NCI-H2227 treated with DMSO at 0.1 percent for 48 hours (cell line): ENCODE data around the gene FER.
"Not testable (repeated sequence)": the region's sequence is repeated elsewhere in the genome, so short reads cannot be mapped to it uniquely, and the experiment has no call there.

ENCODE experiments used
- DNase-seq: peaks from one replicate; lab custom pipeline; 2025; lab: John Stamatoyannopoulos, UW

FER gene

DNA sequence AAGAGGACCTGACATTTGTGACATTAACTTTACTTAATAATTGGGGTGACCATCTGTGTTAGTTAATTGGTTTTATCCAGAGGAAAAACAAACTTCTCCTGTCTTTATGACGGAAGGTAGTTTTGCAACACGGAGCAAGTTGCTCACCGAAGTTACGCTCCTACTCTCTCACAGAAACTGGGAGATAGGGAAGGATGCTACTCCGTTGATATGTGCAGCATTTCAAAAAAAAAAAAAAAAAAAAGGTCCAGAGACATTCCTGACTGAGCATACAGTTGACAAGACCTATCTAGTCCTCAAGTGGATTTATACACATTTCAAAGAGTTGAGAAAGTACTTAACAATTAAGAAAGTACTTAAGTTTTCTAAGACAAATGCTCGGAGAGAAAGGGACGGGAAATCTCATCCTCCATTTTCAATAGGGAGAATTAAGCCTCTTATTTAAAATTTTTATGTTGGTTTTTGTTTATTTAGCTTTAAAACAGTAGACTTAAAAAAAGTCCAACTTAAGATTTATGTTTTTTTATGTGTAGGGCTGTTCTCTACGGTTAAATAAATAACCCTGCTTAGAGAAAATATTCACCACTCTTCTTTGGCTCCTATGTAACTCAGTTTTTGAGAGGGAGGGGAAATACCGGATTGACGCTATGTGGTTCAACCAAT, 455 bp upstream of the FER start:
- no peak for DNase-seq

DNA sequence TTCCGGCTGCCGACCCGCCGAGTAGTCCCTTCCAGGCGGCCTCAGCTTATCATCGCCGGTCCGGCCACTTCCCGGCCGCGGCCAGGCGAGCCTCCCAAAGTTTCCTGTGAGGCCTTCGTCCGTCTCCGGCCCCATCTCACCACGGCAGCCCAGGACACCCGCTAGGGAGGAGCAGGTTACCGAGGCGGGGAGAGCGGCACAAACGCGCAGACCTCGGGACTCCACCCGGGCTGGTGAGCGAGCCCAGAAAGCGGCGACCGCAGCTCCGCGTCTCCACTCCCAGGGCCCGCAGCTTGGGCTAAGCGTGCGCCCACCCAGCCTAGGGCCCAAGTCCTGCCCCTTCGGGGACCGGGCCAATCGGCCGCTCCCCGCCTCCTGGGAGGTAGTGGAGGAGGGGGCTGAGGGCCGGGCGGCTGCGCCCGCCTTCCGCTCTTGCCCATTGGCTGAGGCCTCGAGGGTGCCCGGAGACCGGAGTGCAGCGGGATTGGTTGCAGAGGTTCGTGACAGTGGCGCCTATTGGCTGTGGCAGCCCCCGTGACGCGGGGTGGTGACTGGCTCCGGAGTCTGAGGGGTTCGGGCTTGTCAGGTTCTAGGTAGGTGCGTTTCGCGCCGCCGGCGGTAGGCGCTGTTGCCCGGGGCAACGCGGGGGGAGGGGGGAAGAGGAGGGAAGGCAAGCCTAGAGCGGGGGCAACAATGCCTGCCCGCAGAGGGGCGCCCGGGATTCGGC, 867 bp downstream of the FER start:
- peak; percentile 96 for DNase-seq

GRCh38 chr5:108749128-108749861, 1.6 kb downstream of the FER start:
- peak; percentile 70 for DNase-seq

GRCh38 chr5:108753331-108753730, 5.6 kb downstream of the FER start:
- no peak for DNase-seq

DNA sequence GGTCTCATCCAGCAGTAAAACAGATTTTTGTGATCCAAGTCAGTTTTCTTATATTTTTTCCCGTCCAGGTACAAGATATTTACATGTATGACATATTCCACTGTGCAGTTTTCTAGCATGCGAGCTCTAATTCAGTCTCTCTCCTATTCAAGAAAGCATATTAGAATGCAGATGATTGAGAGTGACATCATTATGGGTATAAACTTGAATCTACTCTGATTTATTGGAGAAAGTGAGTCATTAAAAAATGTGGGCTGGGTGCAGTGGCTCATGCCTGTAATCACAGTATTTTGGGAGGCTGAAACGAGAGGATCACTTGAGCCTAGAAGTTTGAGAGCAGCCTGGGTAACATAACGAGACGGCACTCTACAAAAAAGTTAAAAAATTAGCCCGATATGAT, 6.2 kb downstream of the FER start:
- no peak for DNase-seq

GRCh38 chr5:108760512-108760911, 12.8 kb downstream of the FER start:
- no peak for DNase-seq

DNA sequence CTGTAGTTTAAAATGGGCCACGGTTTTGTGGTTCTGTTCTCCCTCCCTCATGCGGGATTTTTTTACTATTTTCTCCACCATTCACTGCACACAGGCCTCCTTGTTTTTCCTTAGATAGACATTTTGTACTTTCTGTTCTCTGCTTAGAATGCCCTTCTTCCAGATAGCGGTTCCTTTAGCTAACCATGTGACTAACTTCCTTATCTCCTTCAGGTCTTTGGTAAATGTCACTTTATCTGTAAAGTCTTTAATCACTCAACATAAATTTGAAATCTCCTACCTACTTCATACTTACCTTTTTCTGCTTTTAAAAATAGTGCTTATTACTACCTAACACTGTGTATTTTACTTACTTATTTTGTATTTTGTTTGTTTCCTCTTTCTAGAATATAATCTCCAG, 15.0 kb downstream of the FER start:
- DNase-seq: no peak

DNA sequence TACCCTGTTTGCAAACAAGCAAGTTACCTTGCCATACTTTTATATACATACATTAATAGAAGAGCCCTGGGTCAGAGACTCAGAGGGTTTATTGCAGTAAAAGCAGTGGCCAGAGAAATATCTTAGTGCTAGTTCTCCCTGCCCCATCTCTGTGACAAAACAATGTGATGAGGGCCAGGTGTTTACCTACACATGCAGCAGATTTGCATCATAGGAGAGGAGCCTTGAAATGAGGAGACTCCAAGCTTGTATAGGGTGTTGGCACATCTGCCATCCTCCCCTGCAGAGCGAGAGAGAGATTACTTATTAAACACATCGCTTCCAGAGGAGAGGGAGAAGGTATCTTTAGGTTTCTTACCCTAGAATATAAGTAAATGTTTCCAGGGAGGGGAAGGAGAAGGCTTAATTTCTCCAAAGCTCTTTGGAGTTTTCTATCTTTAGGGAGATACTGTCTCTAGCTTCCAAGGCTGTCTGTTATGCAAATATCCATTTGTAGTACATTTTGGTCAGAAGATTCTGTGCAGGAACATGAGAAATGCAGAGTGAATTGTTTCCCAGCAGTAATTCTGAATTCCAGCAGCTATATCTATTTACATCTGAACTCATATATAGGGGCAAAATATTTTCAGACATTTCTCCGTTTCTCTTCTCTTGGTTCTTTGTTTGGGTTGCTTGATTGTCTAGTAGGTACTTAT, 15.7 kb downstream of the FER start:
- DNase-seq: no peak

GRCh38 chr5:108765647-108766046, 17.9 kb downstream of the FER start:
- no peak for DNase-seq

- not testable (repeated sequence) for DNase-seq
Observed at GRCh38 chr5:108766916-108767315, 19.2 kb downstream of the FER start.

DNA sequence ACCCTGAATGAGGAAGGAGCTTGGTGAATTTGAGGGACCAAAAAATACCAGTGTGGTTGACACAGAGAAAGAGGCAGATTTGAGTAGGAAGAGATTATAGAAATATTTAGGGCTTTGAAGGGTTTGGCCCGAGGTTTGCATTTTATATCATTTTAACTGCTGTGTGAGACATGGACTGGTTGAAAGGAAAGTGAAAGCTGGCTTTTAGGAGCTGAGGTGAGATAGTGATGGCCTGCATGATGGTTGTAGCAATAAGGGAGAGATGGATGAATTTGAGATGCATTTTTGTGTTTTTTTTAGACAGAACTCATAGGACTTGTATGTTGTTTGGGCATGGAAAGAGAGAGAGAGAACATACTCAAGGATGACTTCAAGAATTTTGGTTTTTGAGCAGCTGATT, 21.7 kb downstream of the FER start:
- DNase-seq: no peak

GRCh38 chr5:108772626-108773025, 24.9 kb downstream of the FER start:
- no peak for DNase-seq

DNA sequence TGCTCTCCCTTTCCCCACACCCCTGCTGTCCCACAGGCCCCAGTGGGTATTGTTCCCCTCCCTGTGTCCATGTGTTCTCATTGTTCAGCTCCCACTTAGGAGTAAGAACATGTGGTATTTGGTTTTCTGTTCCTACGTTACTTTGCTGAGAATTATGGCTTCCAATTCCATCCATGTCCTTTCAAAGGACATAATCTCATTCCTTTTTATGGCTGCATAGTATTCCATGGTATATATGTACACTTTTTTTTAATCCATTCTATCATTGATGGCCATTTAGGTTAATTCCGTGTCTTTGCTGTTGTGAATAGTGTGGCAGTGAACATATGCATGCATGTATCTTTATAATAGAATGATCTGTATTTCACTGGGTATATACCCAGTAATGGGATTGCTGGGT, 25.6 kb downstream of the FER start:
- DNase-seq: no peak

DNA sequence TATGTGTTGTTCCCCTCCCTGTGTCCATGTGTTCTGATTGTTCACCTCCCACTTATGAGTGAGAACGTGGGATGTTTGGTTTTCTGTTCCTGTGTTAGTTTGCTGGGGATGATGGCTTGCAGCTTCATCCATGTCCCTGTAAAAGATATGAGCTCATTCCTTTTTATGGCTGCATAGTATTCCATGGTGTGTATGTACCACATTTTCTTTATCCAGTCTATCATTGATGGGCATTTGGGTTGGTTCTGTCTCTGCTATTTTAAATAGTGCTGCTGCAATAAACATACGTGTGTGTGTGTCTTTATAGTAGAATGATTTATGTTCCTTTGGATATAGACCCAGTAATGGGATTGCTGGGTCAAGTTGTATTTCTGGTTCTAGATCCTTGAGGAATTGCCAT, 26.4 kb downstream of the FER start:
- not testable (repeated sequence) for DNase-seq

- DNase-seq: not testable (repeated sequence)
Observed at GRCh38 chr5:108777582-108777981, 29.9 kb downstream of the FER start.

DNA sequence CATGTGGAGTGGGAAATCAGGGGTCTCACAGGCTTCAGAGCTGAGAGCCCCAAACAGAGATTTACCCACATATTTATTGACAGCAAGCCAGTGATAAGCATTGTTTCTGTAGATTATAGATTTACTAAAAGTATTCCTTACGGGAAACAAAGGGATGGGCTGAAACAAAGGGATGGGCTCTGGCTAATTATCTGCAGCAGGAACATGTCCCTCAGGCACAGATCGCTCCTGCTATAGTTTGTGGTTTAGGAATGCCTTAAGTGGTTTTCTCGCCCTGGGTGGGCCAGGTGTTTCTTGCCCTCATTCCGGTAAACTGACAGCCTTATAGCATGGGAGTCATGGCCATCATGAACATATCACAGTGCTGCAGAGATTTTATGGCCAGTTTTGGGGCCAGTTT, 36.9 kb downstream of the FER start:
- not testable (repeated sequence) for DNase-seq

DNA sequence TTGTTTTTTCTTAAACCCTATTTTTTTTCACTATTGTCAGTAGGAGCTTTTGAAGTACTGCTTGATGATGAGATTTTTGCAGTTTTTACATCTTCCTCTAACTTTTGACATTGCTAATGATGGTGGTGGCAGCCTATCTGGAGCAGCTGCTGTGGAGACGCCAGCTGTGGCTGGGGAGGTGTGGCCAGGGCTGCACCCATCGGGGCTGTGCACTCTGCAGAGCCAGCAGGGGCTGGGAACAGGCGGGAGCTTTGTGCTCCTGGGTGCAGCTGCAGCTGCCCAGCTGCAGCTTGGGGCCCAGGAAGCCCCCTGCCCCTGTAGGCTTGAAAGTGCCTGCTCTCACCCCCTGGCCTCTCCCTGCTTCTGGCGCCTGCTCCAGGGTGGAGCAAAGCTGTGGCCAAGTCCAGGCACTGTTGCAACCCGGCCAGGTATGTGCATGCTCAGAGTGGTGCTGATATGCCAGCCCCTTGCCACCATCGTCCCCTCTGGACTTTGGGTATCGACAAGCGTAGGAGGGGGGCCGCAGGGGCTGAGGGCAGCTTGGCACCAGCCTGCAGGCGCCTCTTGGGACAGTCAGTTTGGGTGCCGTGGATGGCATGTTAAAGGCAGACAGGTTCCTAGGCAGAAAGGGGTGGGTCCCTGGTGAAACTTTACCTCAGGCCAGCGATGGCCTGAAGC, 39.2 kb downstream of the FER start:
- no peak for DNase-seq

GRCh38 chr5:108788142-108788541, 40.4 kb downstream of the FER start:
- no peak for DNase-seq

- no peak for DNase-seq
Observed at GRCh38 chr5:108793207-108793606, 45.5 kb downstream of the FER start.

GRCh38 chr5:108794349-108794748, 46.7 kb downstream of the FER start:
- DNase-seq: not testable (repeated sequence)

DNA sequence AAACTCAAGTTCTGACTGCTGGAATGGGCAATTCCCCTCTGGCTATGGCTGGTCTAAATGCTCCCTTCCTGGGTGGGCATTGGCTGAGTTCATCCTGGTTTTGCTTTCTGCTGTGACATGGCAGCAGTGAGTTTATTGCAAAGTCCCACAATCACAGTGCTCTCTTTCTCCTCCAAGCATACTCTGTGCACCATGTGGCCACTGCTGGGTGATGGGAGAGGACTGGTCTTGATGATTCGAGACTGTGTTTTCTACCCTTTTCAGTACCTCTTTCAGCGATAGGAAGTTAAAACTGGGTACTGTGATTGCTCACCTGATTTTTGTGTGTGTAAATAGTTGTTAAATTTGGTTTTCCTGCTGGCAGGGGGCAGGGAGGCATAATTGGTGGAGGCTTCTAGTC, 49.7 kb downstream of the FER start:
- DNase-seq: no peak

GRCh38 chr5:108797986-108798385, 50.3 kb downstream of the FER start:
- DNase-seq: no peak
